Neural progenitor cell (in vitro differentiated cells): ENCODE measurements around the gene DNAJC22.

Source experiments
- CTCF ChIP-seq: fragments of 200-600 bp; sonication (generic); IDR thresholded peaks from 2 replicates; pipeline ENCODE4 v1.5.1; 2017; ENCODE audit warnings: antibody characterized with exemption, mild to moderate bottlenecking
- EZH2 ChIP-seq: fragments of 200-600 bp; sonication (generic); IDR thresholded peaks from 2 replicates; pipeline ENCODE4 v1.6.1; 2017; ENCODE audit warnings: antibody characterized with exemption, mild to moderate bottlenecking, moderate library complexity

GRCh38 chr12:49332441-49332861 lies 14.2 kb upstream of the DNAJC22 start:
- TF ChIP-seq CTCF (no peak), EZH2 (no peak)
